ENCODE measurements around the gene C1GALT1C1. TPM values are rescaled to one million over a fixed set of nuclear protein-coding genes. Genes with fewer than 3 reads are reported as not detected.

The C1GALT1C1 gene
- 38.0 and 89.5 TPM in 2 replicates for polyA plus RNA-seq

DNA sequence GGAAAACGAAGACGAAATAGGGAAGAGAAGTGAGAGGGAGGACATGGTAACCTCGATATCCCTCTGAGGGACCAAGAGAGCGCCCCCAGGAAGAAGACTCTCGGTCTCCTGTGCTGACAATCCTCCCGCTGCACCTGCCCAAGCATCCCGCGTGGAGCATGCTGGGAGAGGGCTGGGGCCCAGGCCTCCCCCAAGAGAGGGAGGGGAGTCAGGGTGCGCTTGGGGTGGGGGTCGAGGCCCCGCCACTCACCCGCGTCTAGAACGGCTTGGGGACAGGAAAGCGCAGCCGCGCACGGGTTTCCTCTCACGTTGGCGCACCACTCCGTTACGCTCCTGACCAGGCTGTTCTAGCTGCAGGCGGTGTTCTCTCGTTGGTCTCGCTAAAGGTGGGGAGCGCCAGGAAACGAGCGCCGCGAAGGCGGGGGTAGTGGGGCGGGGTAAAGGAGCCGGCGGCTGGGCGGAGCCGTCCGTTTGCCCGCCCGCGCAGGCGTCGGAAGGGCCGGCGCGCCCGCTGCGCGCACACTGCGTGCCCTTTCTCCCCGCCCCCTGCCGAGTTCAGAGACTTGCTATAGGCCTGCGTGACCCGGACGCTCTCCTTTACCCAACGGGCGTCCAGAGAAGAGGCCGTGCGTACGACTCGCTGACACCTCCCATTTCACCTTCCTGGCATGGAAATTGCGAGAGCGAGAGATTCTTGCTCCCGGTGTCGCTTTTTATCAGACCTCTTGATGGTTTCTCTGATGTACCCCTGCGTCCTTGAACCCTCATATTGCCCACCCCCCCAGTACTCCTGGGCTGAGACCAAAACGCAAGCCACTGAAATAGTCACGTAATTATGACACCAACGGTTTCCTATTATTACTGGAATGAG lies at the start of gene C1GALT1C1:
TSS of gene C1GALT1C1 (minus strand) at position 388 of the 871 bp plus-strand sequence. CDS start 2,888 bp downstream, outside the sequence.

GRCh38 chrX:120603707-120604360 lies 26.0 kb downstream of the C1GALT1C1 start, which contains the start of gene MCTS1:
Gene MCTS1, plus strand, starts transcription at chrX:120604101. Its CDS starts 136 bp downstream, at chrX:120604237.

Other genes starting within 250 kb of the C1GALT1C1 start
- gene LAMP2, start 160.8 kb downstream of the C1GALT1C1 start, polyA plus RNA-seq = 42.2 and 57.9 TPM in 2 replicates
- gene CUL4B, start 69.1 kb downstream of the C1GALT1C1 start, polyA plus RNA-seq = 15.1 and 19.0 TPM in 2 replicates
- 147 and 203 TPM in 2 replicates for gene MCTS1, start 26.0 kb downstream of the C1GALT1C1 start, polyA plus RNA-seq
- gene CT47B1, start 245.8 kb upstream of the C1GALT1C1 start, polyA plus RNA-seq = not detected in 2 replicates